ENCODE results near the gene ASPA. TPM values are rescaled to one million over a fixed set of nuclear protein-coding genes. Genes with fewer than 3 reads are reported as not detected.

Gene ASPA
- total RNA-seq, 4 donors from 2014 or later: 1.7 to 2.9 (median 2.5) TPM

GRCh38 chr17:3549610-3550162 is 73.9 kb downstream of the ASPA start:
- Histone ChIP-seq H3K27ac (replicated peaks in 1 of 4) (no peak overlapping the region), H3K27me3 (peaks cover 0 to 19% (median 0%) of the 10 kb centered on the region in 4 donors), H3K36me3 (no peaks in the 10 kb centered on the region), H3K4me1 (no peaks in the 10 kb centered on the region), H3K9me3 (no peaks in the 10 kb centered on the region), H3K4me3 (no peak overlapping the region)
- no peak for DNase-seq (ENCODE audit: extremely low spot score)
- intact Hi-C loops (cut with DNase I): no loop called here
- WGBS: 89% methylated on average over 2 of the region's 2 CpGs
- TF ChIP-seq, protein P1, sequence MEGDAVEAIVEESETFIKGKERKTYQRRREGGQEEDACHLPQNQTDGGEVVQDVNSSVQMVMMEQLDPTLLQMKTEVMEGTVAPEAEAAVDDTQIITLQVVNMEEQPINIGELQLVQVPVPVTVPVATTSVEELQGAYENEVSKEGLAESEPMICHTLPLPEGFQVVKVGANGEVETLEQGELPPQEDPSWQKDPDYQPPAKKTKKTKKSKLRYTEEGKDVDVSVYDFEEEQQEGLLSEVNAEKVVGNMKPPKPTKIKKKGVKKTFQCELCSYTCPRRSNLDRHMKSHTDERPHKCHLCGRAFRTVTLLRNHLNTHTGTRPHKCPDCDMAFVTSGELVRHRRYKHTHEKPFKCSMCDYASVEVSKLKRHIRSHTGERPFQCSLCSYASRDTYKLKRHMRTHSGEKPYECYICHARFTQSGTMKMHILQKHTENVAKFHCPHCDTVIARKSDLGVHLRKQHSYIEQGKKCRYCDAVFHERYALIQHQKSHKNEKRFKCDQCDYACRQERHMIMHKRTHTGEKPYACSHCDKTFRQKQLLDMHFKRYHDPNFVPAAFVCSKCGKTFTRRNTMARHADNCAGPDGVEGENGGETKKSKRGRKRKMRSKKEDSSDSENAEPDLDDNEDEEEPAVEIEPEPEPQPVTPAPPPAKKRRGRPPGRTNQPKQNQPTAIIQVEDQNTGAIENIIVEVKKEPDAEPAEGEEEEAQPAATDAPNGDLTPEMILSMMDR (IDR thresholded peaks at IDR 0.05): no peak
- TF ChIP-seq POLR2A (IDR thresholded peaks at IDR 0.05; ENCODE audit: low read depth): no peak
- no peak for TF ChIP-seq POLR2AphosphoS5 (IDR thresholded peaks at IDR 0.05)
- TF ChIP-seq EP300 (IDR thresholded peaks at IDR 0.05): no peak

DNA sequence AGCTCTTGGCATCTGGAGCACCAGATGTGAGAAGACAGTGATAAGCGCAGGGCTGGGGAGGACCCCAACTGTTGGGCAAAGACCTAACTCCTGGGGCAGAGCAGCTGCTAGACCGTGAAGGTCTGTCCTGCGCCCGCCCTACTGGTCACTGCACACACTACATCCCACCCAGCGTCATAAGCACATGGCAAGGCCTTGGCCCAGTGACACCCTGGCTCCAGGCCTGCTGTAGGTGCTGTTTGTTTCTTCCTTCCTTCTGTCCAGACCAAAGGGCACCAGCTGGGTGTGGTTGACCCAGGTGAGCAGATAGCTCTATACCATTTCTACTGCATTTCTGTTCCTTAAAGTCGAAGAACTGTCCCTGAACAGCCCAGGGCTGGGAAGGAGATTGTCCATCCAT is 75.4 kb downstream of the ASPA start:
- WGBS: 90% methylated on average over 2 of the region's 6 CpGs

GRCh38 chr17:3552916-3553315 is 77.1 kb downstream of the ASPA start:
- TF ChIP-seq, protein P1 (IDR thresholded peaks at IDR 0.05): no peak
- no peak for TF ChIP-seq POLR2AphosphoS5 (IDR thresholded peaks at IDR 0.05)
- no peak for TF ChIP-seq EP300 (IDR thresholded peaks at IDR 0.05)
- no peak for TF ChIP-seq POLR2A (IDR thresholded peaks at IDR 0.05; ENCODE audit: low read depth)
- intact Hi-C loops (cut with DNase I): no loop called here
- Histone ChIP-seq H3K27me3 (peaks cover 0 to 50% (median 0%) of the 10 kb centered on the region in 4 donors), H3K4me1 (peaks cover 0 to under 1% (median 0%) of the 10 kb centered on the region in 4 donors), H3K27ac (replicated peaks in 1 of 4) (no peak overlapping the region), H3K36me3 (no peaks in the 10 kb centered on the region), H3K9me3 (no peaks in the 10 kb centered on the region), H3K4me3 (no peak overlapping the region)
- WGBS: 89% methylated on average over 7 of the region's 7 CpGs
- DNase-seq (ENCODE audit: extremely low spot score): no peak

More for the DNA sequence above, 75.4 kb downstream of the ASPA start:
- Histone ChIP-seq H3K36me3 (no peaks in the 10 kb centered on the region), H3K27me3 (peaks cover 0 to 32% (median 0%) of the 10 kb centered on the region in 4 donors), H3K4me3 (no peak overlapping the region), H3K27ac (replicated peaks in 1 of 4) (no peak overlapping the region), H3K4me1 (no peaks in the 10 kb centered on the region), H3K9me3 (no peaks in the 10 kb centered on the region)
- no peak for DNase-seq (ENCODE audit: extremely low spot score)
- no peak for TF ChIP-seq EP300 (IDR thresholded peaks at IDR 0.05)
- no peak for TF ChIP-seq POLR2A (IDR thresholded peaks at IDR 0.05; ENCODE audit: low read depth)
- TF ChIP-seq POLR2AphosphoS5 (IDR thresholded peaks at IDR 0.05): no peak
- TF ChIP-seq, protein P1 (IDR thresholded peaks at IDR 0.05): no peak
- intact Hi-C loops (cut with DNase I): no loop called here

Other genes starting within 250 kb of the ASPA start
- gene OR3A1, start 177.6 kb upstream of the ASPA start, total RNA-seq: not detected
- under 1 TPM in 1 of 4 donors, not detected in 3; 0.65 TPM for gene OR3A2, start 89.7 kb upstream of the ASPA start, total RNA-seq
- not detected for gene OR1E1, start 77.6 kb upstream of the ASPA start, total RNA-seq
- gene OR3A3, start 64.6 kb upstream of the ASPA start, total RNA-seq: not detected
- gene OR1E2, start 42.2 kb upstream of the ASPA start, total RNA-seq: not detected
- gene SPATA22, start 4.2 kb upstream of the ASPA start, total RNA-seq: under 1 TPM in 2 of 4 donors, not detected in 2; 0.39 to 0.50 TPM
- gene TRPV3, start 81.8 kb downstream of the ASPA start, total RNA-seq: under 1 TPM; 0.26 to 0.83 (median 0.45) TPM
- 1 to 10 TPM; 2.0 to 5.0 (median 3.1) TPM for gene TRPV1, start 133.4 kb downstream of the ASPA start, total RNA-seq
- 10 to 100 TPM in 1 of 4 donors, 1 to 10 TPM in 3; 5.0 to 10.7 (median 5.6) TPM for gene SHPK, start 160.3 kb downstream of the ASPA start, total RNA-seq
- gene CTNS, start 160.8 kb downstream of the ASPA start, total RNA-seq: 10 to 100 TPM; 10.4 to 20.3 (median 15.5) TPM
- 100 to 1,000 TPM in 3 of 4 donors, 10 to 100 TPM in 1; 98.0 to 175 (median 115) TPM for gene TAX1BP3, start 192.6 kb downstream of the ASPA start, total RNA-seq
- gene EMC6, start 192.8 kb downstream of the ASPA start, total RNA-seq: 10 to 100 TPM; 15.8 to 38.2 (median 23.6) TPM
- gene P2RX5, start 220.2 kb downstream of the ASPA start, total RNA-seq: 1 to 10 TPM in 2 of 4 donors, under 1 TPM in 2; 0.19 to 1.5 (median 1.0) TPM
- under 1 TPM in 2 of 4 donors, not detected in 2; 0.13 to 0.23 TPM for gene HASPIN, start 247.9 kb downstream of the ASPA start, total RNA-seq